ENCODE measurements around the gene VPS52. TPM values are rescaled to one million over a fixed set of nuclear protein-coding genes. Genes with fewer than 3 reads are reported as not detected.

Gene VPS52
- total and polyA plus RNA-seq, 2 donors (not counting 1 experiment from before 2014, with no cell fraction given) = 100 to 144 TPM

DNA sequence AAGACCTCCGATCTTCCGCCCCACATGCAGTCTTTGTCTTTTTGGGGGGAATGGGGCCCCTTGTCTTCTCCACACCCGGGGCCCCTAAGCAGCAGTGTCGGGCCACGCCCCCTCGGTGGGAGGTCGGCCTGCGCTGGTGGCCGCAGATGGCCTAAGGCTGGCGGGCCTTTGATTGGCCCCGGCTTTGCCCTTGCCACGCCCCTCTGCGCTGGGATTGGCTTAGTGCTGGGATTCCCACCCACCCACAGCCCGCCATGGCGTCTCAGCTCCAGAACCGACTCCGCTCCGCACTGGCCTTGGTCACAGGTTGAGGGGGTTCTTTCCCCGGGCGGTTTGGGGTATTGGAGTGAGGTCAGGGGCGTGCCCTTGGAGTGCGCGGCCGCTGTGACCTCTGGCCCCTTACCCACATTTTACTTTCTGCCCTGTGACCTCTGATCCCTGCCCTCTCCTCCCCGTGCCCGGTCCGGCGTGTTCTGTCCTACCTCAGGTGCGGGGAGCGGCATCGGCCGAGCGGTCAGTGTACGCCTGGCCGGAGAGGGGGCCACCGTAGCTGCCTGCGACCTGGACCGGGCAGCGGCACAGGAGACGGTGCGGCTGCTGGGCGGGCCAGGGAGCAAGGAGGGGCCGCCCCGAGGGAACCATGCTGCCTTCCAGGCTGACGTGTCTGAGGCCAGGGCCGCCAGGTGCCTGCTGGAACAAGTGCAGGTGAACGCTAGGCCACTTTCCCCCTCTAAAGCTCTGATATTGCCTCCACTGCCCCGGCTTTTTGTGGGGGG lies 67.1 kb downstream of the VPS52 start, which contains the start of gene HSD17B8:
Gene HSD17B8 (plus strand): TSS at position 241 of the 776 bp plus-strand sequence. CDS start 14 bp downstream, at position 255.
- Histone ChIP-seq H3K79me2 (ENCODE audit: control insufficient read depth, insufficient read depth, low read length) (peaks cover 42% of the 10 kb centered on the region), H3K9me3 (ENCODE audit: control extremely low read depth in 1 of 3, control insufficient read depth in 2 of 3, insufficient read depth in 1 of 3, low read length in 2 of 3) (no peaks in the 10 kb centered on the region), H3K27ac (ENCODE audit: low read length in 2 of 2) (peak within 1 kb of the TSS; percentile 14 to 51), H3K27me3 (replicated peaks in 1 of 4; ENCODE audit: control extremely low read depth in 1 of 4, control insufficient read depth in 3 of 4, insufficient read depth in 4 of 4, low read length in 3 of 4) (no peaks in the 10 kb centered on the region), H3K36me3 (replicated peaks in 1 of 2; ENCODE audit: control extremely low read depth in 1 of 2, control insufficient read depth in 1 of 2, extremely low read depth in 1 of 2, insufficient read depth in 2 of 2, low read length in 1 of 2) (peaks cover 0 to 21% of the 10 kb centered on the region in 2 experiments), H2AFZ (ENCODE audit: insufficient read depth, low read depth, low read length, poor library complexity, severe bottlenecking) (peak within 1 kb of the TSS; percentile 94), H3K4me1 (ENCODE audit: control insufficient read depth in 2 of 2, insufficient read depth in 2 of 2, low read length in 2 of 2) (peaks cover 35 to 57% of the 10 kb centered on the region in 2 donors), H3K4me2 (replicated peaks; ENCODE audit: low read depth, low read length, poor library complexity, severe bottlenecking) (peak within 1 kb of the TSS; percentile 98), H4K20me1 (ENCODE audit: control insufficient read depth, insufficient read depth, low read length, poor library complexity, severe bottlenecking) (peaks cover 10% of the 10 kb centered on the region), H3K9ac (ENCODE audit: low read length) (peak within 1 kb of the TSS; percentile 79), H3K4me3 (ENCODE audit: control extremely low read depth in 1 of 5, extremely low read depth in 1 of 5, insufficient read depth in 1 of 5, low read depth in 2 of 5, low read length in 4 of 5) (peak within 1 kb of the TSS; percentile 14 to 88 (median 80))
- under 1% methylated on average over 36 of the region's 48 CpGs for WGBS (ENCODE audit: insufficient coverage)
- ATAC-seq (ENCODE audit: low read depth) = peak; percentile 64
- DNase-seq = peak; percentile 92
- TF ChIP-seq EZH2 (IDR thresholded peaks at IDR 0.05; ENCODE audit: borderline replicate concordance, insufficient read depth, low read depth, low read length, poor library complexity, severe bottlenecking) = no peak
- TF ChIP-seq, protein P1, sequence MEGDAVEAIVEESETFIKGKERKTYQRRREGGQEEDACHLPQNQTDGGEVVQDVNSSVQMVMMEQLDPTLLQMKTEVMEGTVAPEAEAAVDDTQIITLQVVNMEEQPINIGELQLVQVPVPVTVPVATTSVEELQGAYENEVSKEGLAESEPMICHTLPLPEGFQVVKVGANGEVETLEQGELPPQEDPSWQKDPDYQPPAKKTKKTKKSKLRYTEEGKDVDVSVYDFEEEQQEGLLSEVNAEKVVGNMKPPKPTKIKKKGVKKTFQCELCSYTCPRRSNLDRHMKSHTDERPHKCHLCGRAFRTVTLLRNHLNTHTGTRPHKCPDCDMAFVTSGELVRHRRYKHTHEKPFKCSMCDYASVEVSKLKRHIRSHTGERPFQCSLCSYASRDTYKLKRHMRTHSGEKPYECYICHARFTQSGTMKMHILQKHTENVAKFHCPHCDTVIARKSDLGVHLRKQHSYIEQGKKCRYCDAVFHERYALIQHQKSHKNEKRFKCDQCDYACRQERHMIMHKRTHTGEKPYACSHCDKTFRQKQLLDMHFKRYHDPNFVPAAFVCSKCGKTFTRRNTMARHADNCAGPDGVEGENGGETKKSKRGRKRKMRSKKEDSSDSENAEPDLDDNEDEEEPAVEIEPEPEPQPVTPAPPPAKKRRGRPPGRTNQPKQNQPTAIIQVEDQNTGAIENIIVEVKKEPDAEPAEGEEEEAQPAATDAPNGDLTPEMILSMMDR (IDR thresholded peaks at IDR 0.05) = no peak
- Mint-ChIP-seq H3K4me3 (peak within 1 kb of the TSS; percentile 99), H3K9me3 (ENCODE audit: insufficient read depth) (no peaks in the 10 kb centered on the region), H3K27ac (peak within 1 kb of the TSS; percentile 72), H3K4me1 (peaks cover 63% of the 10 kb centered on the region), H3K27me3 (no peaks in the 10 kb centered on the region)
- intact Hi-C loops (cut with micrococcal nuclease) = loop anchor here (1.0 to 10.0 kb wide), 3 partner anchors 45 to 1230 kb away; partner anchors contain the start of genes AGPAT1, DXO and RNF5
- CTCF ChIA-PET = interaction anchor here (0.6 to 1.6 kb wide), 5 partner anchors 42 to 896 kb away, joined by 3 to 8 read pairs (median 3); no protein-coding TSS in a partner anchor
- POLR2A ChIA-PET = interaction anchor here (0.6 kb wide), 3 partner anchors 44 to 360 kb away, joined by 3 to 7 read pairs (median 4); no protein-coding TSS in a partner anchor

DNA sequence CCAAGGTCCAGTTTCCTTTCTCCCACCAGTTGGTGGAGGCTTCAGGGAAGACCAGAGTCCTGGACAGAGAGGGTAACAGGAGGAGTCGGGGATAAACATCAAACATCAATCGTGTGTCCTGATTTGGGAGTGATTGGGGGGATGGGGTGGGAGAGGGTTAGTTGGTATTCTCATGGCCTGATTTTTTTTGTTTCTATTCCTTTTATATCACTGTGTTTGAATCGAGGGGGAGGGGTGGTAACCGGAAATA lies 67.6 kb downstream of the VPS52 start:
- Histone ChIP-seq H3K9me3 (ENCODE audit: control extremely low read depth in 1 of 3, control insufficient read depth in 2 of 3, insufficient read depth in 1 of 3, low read length in 2 of 3) (no peaks in the 10 kb centered on the region), H3K4me2 (replicated peaks; ENCODE audit: low read depth, low read length, poor library complexity, severe bottlenecking) (peak overlapping the region; percentile 98), H3K9ac (ENCODE audit: low read length) (peak overlapping the region; percentile 79), H3K4me3 (ENCODE audit: control extremely low read depth in 1 of 5, extremely low read depth in 1 of 5, insufficient read depth in 1 of 5, low read depth in 2 of 5, low read length in 4 of 5) (peak overlapping the region in 4 of 5 experiments; percentile 74 to 88 (median 84)), H3K36me3 (replicated peaks in 1 of 2; ENCODE audit: control extremely low read depth in 1 of 2, control insufficient read depth in 1 of 2, extremely low read depth in 1 of 2, insufficient read depth in 2 of 2, low read length in 1 of 2) (peaks cover 0 to 20% of the 10 kb centered on the region in 2 experiments), H3K27me3 (replicated peaks in 1 of 4; ENCODE audit: control extremely low read depth in 1 of 4, control insufficient read depth in 3 of 4, insufficient read depth in 4 of 4, low read length in 3 of 4) (no peaks in the 10 kb centered on the region), H3K4me1 (ENCODE audit: control insufficient read depth in 2 of 2, insufficient read depth in 2 of 2, low read length in 2 of 2) (peaks cover 38 to 60% of the 10 kb centered on the region in 2 donors), H3K27ac (ENCODE audit: low read length in 2 of 2) (no peak overlapping the region), H4K20me1 (ENCODE audit: control insufficient read depth, insufficient read depth, low read length, poor library complexity, severe bottlenecking) (peaks cover 10% of the 10 kb centered on the region), H3K79me2 (ENCODE audit: control insufficient read depth, insufficient read depth, low read length) (peaks cover 42% of the 10 kb centered on the region), H2AFZ (ENCODE audit: insufficient read depth, low read depth, low read length, poor library complexity, severe bottlenecking) (peak overlapping the region; percentile 94)
- TF ChIP-seq, protein P1 (IDR thresholded peaks at IDR 0.05) = no peak
- no peak for TF ChIP-seq EZH2 (IDR thresholded peaks at IDR 0.05; ENCODE audit: borderline replicate concordance, insufficient read depth, low read depth, low read length, poor library complexity, severe bottlenecking)
- peak overlapping the region; percentile 72 for H3K27ac Mint-ChIP-seq
- no peaks in the 10 kb centered on the region for H3K9me3 Mint-ChIP-seq (ENCODE audit: insufficient read depth)
- H3K27me3 Mint-ChIP-seq = no peaks in the 10 kb centered on the region
- CTCF ChIA-PET = interaction anchor here (1.2 to 1.6 kb wide), 2 partner anchors 44 to 205 kb away, joined by 3 to 8 read pairs; no protein-coding TSS in a partner anchor
- WGBS (ENCODE audit: insufficient coverage) = 0% methylated on average over 2 of the region's 4 CpGs
- no peak for DNase-seq
- no peak for ATAC-seq (ENCODE audit: low read depth)
- POLR2A ChIA-PET = interaction anchor here (0.6 kb wide), 1 partner anchor 45 kb away, joined by 3 read pairs; no protein-coding TSS in a partner anchor
- intact Hi-C loops (cut with micrococcal nuclease) = loop anchor here (1.0 to 10.0 kb wide), 3 partner anchors 45 to 1229 kb away; partner anchors contain the start of genes AGPAT1, DXO and RNF5
- H3K4me1 Mint-ChIP-seq = peaks cover 63% of the 10 kb centered on the region
- peak overlapping the region; percentile 94 for H3K4me3 Mint-ChIP-seq

All from B cell (primary cell).